Ascending aorta (tissue), 2 donors: ENCODE measurements around the gene ALOX12B. TPM values are rescaled to one million over a fixed set of nuclear protein-coding genes. Genes with fewer than 3 reads are reported as not detected.

Source experiments
- DNase-seq, 2 donors: peaks; one replicate each; pipeline ENCODE4 v3.0.0-alpha.2; 2019; ENCODE audit warnings: low spot score in 2 of 2
- H3K27ac ChIP-seq, 2 donors: fragments of 200-600 bp; sonication (generic); one replicate each; pipeline ENCODE4 v1.5.1; 2016 to 2017; ENCODE audit warnings: mild to moderate bottlenecking in 1 of 2
- H3K27me3 ChIP-seq: fragments of 200-600 bp; sonication (generic); one replicate; pipeline ENCODE4 v1.5.1; 2017
- H3K36me3 ChIP-seq, 2 donors: fragments of 200-600 bp; sonication (generic); one replicate each; pipeline ENCODE4 v1.5.1; 2016
- H3K4me1 ChIP-seq, 2 donors: fragments of 200-600 bp; sonication (generic); one replicate each; pipeline ENCODE4 v1.5.1; 2016 to 2017; ENCODE audit warnings: mild to moderate bottlenecking in 1 of 2
- H3K4me3 ChIP-seq, 2 donors: fragments of 200-600 bp; sonication (generic); one replicate each; pipeline ENCODE4 v1.5.1; 2016 to 2017; ENCODE audit warnings: mild to moderate bottlenecking in 1 of 2
- H3K9me3 ChIP-seq, 2 donors: fragments of 200-600 bp; sonication (generic); one replicate each; pipeline ENCODE4 v1.5.1; 2016
- intact Hi-C: fragments of 100-400 bp; cut with DNase I; formaldehyde crosslinking; loops from one replicate; pipeline ENCODE4 v1.15.1; 2023
- total RNA-seq: library from RNA; depleted of rRNA; stranded (reverse); fragments of >200 nt; gene quantifications from one replicate; pipeline ENCODE4 v1.1.0, GENCODE V29; 2016
- TF ChIP-seq, protein P1 (sequence below), 3 experiments: fragments of 200-600 bp in 2 of 3; fragments of 450-650 bp in 1 of 3; sonication (generic) in 2 of 3; IDR thresholded peaks; one replicate each; pipeline ENCODE4 v1.5.1; 2016 to 2019; ENCODE audit warnings: antibody characterized with exemption in 3 of 3, mild to moderate bottlenecking in 1 of 3, moderate library complexity in 1 of 3

ALOX12B gene
- total RNA-seq, 1 donor from 2014 or later, result not detected

DNA sequence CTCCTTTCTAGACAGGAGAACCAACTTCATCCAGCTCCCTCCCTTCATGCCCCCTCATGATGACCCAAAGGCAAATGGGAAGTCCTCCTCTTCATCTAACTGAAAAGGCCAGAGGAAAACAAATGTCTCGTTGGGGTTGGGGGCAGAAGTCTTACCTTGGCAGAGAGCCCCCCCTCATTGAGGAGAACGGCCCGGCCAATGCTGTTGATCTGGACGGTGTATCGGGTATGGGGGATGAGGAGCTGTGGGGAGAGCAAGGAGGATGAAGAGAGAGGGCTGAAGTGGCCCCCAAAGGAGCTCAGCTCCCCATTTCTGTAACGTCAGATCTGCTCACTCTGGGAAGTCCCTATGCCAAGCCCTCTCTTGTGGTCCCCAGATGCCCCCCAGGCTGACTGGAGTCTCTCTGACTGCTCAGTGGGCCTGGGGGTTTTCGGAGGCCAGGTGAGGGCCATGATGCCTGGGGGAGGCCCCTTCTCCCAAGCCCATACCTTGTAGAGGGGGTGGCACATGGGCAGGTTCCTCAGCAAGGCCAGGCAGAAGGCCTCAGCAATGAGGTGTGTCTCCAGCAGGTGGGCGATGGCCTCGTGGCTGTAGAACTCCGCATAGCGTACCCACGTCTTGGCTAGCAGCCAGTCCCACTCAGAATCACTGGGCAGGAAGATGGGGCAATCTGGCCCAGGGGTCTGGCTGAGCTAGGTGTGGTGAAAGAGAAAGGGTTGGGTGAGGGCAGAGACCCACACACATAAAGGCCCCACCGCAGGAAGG, 10.8 kb downstream of the ALOX12B start:
- Histone ChIP-seq H3K9me3 (no peaks in the 10 kb centered on the region), H3K27me3 (peaks cover 7% of the 10 kb centered on the region), H3K27ac (no peak overlapping the region), H3K36me3 (no peaks in the 10 kb centered on the region), H3K4me1 (peaks cover 7 to 22% of the 10 kb centered on the region in 2 donors), H3K4me3 (no peak overlapping the region)
- intact Hi-C loops, result no loop called here
- TF ChIP-seq, protein P1, sequence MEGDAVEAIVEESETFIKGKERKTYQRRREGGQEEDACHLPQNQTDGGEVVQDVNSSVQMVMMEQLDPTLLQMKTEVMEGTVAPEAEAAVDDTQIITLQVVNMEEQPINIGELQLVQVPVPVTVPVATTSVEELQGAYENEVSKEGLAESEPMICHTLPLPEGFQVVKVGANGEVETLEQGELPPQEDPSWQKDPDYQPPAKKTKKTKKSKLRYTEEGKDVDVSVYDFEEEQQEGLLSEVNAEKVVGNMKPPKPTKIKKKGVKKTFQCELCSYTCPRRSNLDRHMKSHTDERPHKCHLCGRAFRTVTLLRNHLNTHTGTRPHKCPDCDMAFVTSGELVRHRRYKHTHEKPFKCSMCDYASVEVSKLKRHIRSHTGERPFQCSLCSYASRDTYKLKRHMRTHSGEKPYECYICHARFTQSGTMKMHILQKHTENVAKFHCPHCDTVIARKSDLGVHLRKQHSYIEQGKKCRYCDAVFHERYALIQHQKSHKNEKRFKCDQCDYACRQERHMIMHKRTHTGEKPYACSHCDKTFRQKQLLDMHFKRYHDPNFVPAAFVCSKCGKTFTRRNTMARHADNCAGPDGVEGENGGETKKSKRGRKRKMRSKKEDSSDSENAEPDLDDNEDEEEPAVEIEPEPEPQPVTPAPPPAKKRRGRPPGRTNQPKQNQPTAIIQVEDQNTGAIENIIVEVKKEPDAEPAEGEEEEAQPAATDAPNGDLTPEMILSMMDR (IDR thresholded peaks at IDR 0.05), result no peak
- DNase-seq, result no peak

DNA sequence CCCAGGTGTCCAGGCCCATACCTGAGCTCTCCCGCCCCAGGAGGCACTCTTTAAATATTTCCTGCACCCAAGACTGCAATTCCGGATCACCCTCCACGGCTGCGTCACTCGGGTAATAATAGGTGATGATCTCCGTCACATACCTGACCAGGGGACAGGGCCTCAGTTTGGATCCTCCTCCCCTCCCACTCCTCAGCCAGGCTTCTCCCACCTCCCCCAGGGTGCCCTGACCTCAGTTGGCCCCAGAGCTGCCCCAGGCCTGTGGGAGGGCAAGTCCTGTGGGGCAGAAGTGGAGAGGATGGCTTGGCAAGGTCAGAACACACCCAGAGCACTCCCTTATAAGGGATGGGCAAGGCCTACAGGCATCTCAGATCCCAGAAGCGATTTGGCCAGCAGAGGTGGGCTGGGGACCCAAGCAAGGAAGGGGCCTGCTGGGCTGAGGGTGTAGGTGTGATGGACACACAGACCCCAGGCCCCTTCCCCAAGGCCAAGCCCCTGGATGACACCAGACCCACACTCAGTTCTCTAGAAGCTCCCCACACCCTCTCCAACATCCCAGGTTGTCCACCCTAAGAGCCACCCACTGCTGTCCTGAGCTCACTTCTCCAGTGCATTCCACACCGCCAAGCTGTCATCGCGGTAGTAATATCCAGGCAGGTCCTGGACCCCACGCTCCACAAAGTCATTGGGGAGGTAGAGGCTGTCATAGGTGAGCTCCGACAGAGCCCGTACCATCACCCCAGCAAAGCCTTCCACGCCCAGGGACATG, 11.8 kb downstream of the ALOX12B start:
- TF ChIP-seq, protein P1 (IDR thresholded peaks at IDR 0.05), result no peak
- DNase-seq, result no peak

DNA sequence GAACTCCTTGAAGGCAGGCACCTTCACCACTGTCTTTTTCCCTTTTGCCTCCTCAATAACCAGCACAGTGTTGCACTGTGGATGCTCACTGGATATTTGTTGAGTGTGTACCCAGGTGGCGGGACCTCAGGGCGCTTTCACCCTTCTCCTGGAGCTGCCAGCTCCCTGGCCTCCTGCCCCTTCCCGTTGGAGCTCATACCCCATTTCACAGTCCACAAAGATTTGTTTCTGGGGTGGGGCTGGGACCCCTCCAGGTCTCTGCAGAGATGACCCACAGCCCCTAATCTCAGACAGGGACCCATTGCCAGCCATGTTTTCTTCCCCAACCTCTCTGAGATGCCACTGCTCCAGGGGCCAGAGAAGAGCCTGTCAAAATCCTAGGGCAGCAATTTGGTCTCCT, 12.4 kb downstream of the ALOX12B start:
- no peak for DNase-seq
- intact Hi-C loops, result no loop called here
- Histone ChIP-seq H3K36me3 (no peaks in the 10 kb centered on the region), H3K9me3 (no peaks in the 10 kb centered on the region), H3K27me3 (peaks cover 7% of the 10 kb centered on the region), H3K27ac (no peak overlapping the region), H3K4me3 (no peak overlapping the region), H3K4me1 (peaks cover 7 to 18% of the 10 kb centered on the region in 2 donors)
- TF ChIP-seq, protein P1 (IDR thresholded peaks at IDR 0.05), result no peak

More for the DNA sequence above, 11.8 kb downstream of the ALOX12B start:
- H3K4me3 ChIP-seq, result no peak overlapping the region
- H3K27ac ChIP-seq, result no peak overlapping the region
- peaks cover 7 to 22% of the 10 kb centered on the region in 2 donors for H3K4me1 ChIP-seq
- no peaks in the 10 kb centered on the region for H3K36me3 ChIP-seq
- H3K9me3 ChIP-seq, result no peaks in the 10 kb centered on the region
- peaks cover 7% of the 10 kb centered on the region for H3K27me3 ChIP-seq
- intact Hi-C loops, result no loop called here

DNA sequence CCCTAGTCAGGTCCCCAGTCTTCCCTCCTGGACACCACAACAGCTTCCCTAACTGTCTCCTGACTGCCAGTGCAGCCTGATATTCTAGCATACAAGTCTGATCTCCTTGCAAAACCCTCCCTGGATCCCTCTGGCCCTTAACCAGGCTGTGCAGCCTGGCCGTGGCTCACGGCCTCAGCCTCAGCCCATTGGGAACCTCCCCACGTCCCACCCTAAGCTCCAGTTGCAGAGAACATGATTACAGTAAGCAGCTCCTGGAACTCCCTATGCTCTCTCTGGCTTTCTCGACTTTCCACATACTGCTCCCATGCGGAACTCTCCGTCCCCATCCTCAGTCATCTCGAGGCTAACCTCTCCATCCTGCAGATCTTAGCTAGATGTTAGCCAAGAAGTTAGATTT, 13.0 kb downstream of the ALOX12B start:
- Histone ChIP-seq H3K27me3 (peaks cover 7% of the 10 kb centered on the region), H3K9me3 (no peaks in the 10 kb centered on the region), H3K4me3 (no peak overlapping the region), H3K36me3 (no peaks in the 10 kb centered on the region), H3K4me1 (peaks cover 7 to 15% of the 10 kb centered on the region in 2 donors), H3K27ac (no peak overlapping the region)
- TF ChIP-seq, protein P1 (IDR thresholded peaks at IDR 0.05), result no peak
- intact Hi-C loops, result no loop called here
- DNase-seq, result no peak

DNA sequence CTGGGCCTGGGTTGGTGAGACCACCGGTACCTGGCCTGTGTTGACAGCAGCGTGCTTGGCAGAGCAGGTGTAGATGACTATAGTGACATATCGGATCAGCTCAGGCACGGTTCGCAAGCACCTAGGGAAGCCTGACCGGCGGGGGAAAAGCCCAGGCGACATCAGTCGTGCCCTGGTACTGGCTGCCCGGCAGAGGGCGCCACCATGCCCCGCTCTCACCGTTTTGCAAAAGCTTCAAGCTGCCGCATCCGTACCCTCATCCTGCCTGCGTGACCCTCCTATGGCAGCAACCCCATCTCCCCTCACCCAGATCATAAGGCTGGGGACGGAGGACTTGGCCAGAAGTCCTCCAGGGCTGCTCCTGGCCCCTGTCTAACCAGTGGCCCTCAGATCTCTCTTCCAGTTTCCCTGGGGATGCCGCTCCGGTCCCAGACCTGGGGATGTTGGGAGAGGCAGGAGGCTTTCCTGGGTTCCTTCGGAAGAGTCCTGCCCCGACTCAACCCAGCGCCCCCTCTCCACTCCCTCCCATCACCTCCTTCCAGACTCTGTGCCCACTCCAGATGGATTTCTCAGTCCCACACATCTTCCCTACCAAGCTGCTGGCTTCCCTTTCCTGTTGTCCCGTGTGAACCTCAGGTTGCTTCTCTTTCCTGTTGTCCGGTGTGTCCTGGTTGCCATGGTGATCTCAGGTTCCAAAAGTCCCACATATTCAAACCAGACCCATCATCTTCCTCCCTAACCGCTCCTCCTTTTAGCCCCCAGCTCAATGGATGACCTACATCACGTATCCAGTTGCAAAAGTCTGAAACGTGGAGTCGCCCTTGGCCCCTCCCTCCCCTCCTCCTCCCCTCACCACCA, 13.7 kb downstream of the ALOX12B start:
- Histone ChIP-seq H3K9me3 (no peaks in the 10 kb centered on the region), H3K4me1 (peaks cover 7 to 11% of the 10 kb centered on the region in 2 donors), H3K27me3 (peaks cover 7% of the 10 kb centered on the region), H3K36me3 (no peaks in the 10 kb centered on the region), H3K4me3 (peak overlapping the region in 1 of 2 donors; percentile 34), H3K27ac (no peak overlapping the region)
- intact Hi-C loops, result no loop called here
- TF ChIP-seq, protein P1 (IDR thresholded peaks at IDR 0.05), result peak; percentile 66 to 88 (median 88)
- peak in 1 of 2 donors; percentile 76 for DNase-seq
